Keratinocyte (primary cell): Measurements from ENCODE around the gene DIP2C. TPM values are rescaled to one million over a fixed set of nuclear protein-coding genes. Genes with fewer than 3 reads are reported as not detected.
A peak's percentile ranks its signal among the peaks of the same experiment; 100 is the strongest.

Experiments
- DNase-seq: peaks from one replicate; pipeline ENCODE4 v3.0.0-alpha.2; 2011; ENCODE audit warnings: low read depth, missing footprints, low spot score
- FAIRE-seq: peaks from 2 replicates; lab custom pipeline; 2011; peaks lifted over from hg19 to GRCh38; lab: Jason Lieb, UNC
- H2AFZ ChIP-seq: 2 replicates; pipeline ENCODE4 v1.6.0; 2012; ENCODE audit warnings: low read length, control low read depth, inconsistent platforms; ENCODE audit not compliant: control insufficient read depth
- H3K27ac ChIP-seq: 2 replicates; pipeline ENCODE4 v1.5.1; 2011; ENCODE audit warnings: low read length; ENCODE audit not compliant: control insufficient read depth, insufficient read depth
- H3K27me3 ChIP-seq: 3 replicates; pipeline ENCODE4 v1.6.0; 2011; ENCODE audit warnings: low read length; ENCODE audit not compliant: control insufficient read depth, insufficient read depth; ENCODE audit errors: extremely low read depth
- H3K36me3 ChIP-seq, 2 experiments: 2 replicates in 1 of 2; 3 replicates in 1 of 2; pipeline ENCODE4 v1.5.1; 2011; ENCODE audit warnings: low read length in 2 of 2, mild to moderate bottlenecking in 1 of 2; ENCODE audit not compliant: control insufficient read depth in 2 of 2, insufficient read depth in 2 of 2; ENCODE audit errors: extremely low read depth in 1 of 2
- H3K4me1 ChIP-seq: 3 replicates; pipeline ENCODE4 v1.5.1; 2011; ENCODE audit warnings: low read length; ENCODE audit not compliant: control insufficient read depth, insufficient read depth; ENCODE audit errors: extremely low read depth
- H3K4me2 ChIP-seq: 3 replicates; pipeline ENCODE4 v1.6.0; 2011; ENCODE audit warnings: low read depth, low read length; ENCODE audit not compliant: control insufficient read depth, insufficient read depth; ENCODE audit errors: extremely low read depth
- H3K4me3 ChIP-seq, 3 experiments: fragments of 200-600 bp in 1 of 3; sonication (generic) in 1 of 3; 2 replicates in 2 of 3; 3 replicates in 1 of 3; pipeline ENCODE4 v1.5.1; 2011 to 2016; ENCODE audit warnings: low read length in 3 of 3, mild to moderate bottlenecking in 3 of 3, control low read depth in 2 of 3, inconsistent platforms in 1 of 3, low read depth in 1 of 3, mixed read lengths in 1 of 3, mixed run types in 1 of 3, moderate library complexity in 1 of 3; ENCODE audit not compliant: control insufficient read depth in 2 of 3, insufficient read depth in 2 of 3; ENCODE audit errors: extremely low read depth in 1 of 3
- H3K79me2 ChIP-seq: 2 replicates; pipeline ENCODE4 v1.6.0; 2012; ENCODE audit warnings: low read length; ENCODE audit not compliant: control insufficient read depth, insufficient read depth
- H3K9ac ChIP-seq: 3 replicates; pipeline ENCODE4 v1.6.0; 2011; ENCODE audit warnings: low read length; ENCODE audit not compliant: control insufficient read depth, insufficient read depth; ENCODE audit errors: extremely low read depth
- H3K9me1 ChIP-seq: 3 replicates; pipeline ENCODE4 v1.6.0; 2011; ENCODE audit warnings: low read length; ENCODE audit not compliant: control insufficient read depth, insufficient read depth; ENCODE audit errors: extremely low read depth
- H3K9me3 ChIP-seq: 2 replicates; pipeline ENCODE4 v1.5.1; 2012; ENCODE audit warnings: low read depth, low read length; ENCODE audit not compliant: control insufficient read depth
- H4K20me1 ChIP-seq: 3 replicates; pipeline ENCODE4 v1.6.0; 2011; ENCODE audit warnings: low read length; ENCODE audit not compliant: control insufficient read depth, insufficient read depth; ENCODE audit errors: extremely low read depth
- EZH2 ChIP-seq: IDR thresholded peaks from one replicate; pipeline ENCODE4 v1.6.1; 2012; ENCODE audit warnings: inconsistent platforms, mild to moderate bottlenecking, low read length, moderate library complexity
- dilution Hi-C: fragments of 300-500 bp; cut with MboI; formaldehyde crosslinking; loops from one replicate; pipeline ENCODE4 v1.7.0; 2020; ENCODE audit warnings: low sequenced_read_pairs; ENCODE audit not compliant: extremely low pct_ligation_motif_present
- polyA plus RNA-seq, 5 experiments: library from polyadenylated mRNA; depleted of rRNA in 3 of 5; stranded (reverse) in 3 of 5; stranded (forward) in 1 of 5; unstranded in 1 of 5; fragments of >200 nt; gene quantifications; 1 replicate in 1 of 5; 2 replicates in 3 of 5; 3 replicates in 1 of 5; pipeline versions ENCODE4 v1.2.1 to v1.2.3, GENCODE V29; 2011 to 2012; ENCODE audit warnings: missing spikeins in 2 of 5, low read depth in 1 of 5, low replicate concordance in 1 of 5
- TF ChIP-seq, protein P1 (sequence below), 3 experiments: IDR thresholded peaks in 1 of 3; conservative IDR thresholded peaks in 1 of 3; optimal IDR thresholded peaks in 1 of 3; 2 replicates in 2 of 3; 3 replicates in 1 of 3; pipeline versions ENCODE3 to v1.5.1; 2011; ENCODE audit warnings: low read length in 3 of 3, mild to moderate bottlenecking in 3 of 3, moderate library complexity in 2 of 3, control low read depth in 1 of 3, inconsistent platforms in 1 of 3; ENCODE audit not compliant: insufficient read depth in 2 of 3; ENCODE audit errors: extremely low read depth in 1 of 3

The DIP2C gene
- polyA plus RNA-seq, 1 donor (not counting 4 experiments of a cell fraction or from before 2014, with no cell fraction given): 1.3 TPM

DNA sequence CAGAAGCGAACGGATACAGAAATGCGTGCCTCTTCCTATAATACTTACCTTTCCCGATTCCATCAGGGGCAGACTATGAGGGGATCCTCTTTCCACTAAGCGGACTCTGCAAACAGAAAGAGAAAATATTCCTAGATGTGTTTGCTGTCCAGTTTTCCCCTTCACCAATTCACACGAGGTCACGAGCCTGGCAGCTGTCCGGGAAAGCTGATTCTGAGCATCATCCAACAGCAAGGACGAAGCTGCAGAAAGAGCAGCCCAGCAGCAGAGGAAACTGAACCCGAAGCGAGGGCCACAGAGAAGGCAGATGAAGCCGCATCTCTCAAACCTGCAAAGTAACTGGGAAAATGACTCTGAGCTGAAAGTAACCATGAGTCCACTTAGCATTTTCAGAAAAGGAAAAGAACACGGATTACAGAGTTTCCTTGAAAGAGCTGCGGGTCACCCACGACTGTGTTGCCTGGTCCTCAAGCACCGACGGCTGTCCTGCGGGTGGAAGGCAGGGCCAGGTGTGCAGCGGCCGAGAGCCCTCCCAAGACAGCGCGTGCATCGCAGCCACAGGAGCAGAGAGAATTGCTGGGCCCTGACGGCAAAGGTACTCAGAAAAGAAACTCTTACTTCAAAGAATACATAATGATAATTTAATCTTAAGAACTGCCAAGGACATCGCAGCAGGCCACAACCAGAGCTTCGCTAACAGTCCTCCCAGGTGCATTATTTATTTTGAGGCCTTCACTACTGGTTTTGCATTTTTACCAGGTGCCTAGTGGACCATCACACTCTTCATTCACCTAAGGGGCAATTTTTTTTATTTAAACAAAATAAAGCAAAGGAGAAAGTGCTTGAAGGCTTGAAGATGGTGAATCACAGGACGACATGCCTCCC is 400.9 kb downstream of the DIP2C start:
- H2AFZ ChIP-seq: no peak overlapping the region
- H3K27ac ChIP-seq: no peak overlapping the region
- no peaks in the 10 kb centered on the region for H3K9me1 ChIP-seq
- H3K79me2 ChIP-seq: no peaks in the 10 kb centered on the region
- H3K9me3 ChIP-seq: no peaks in the 10 kb centered on the region
- no peaks in the 10 kb centered on the region for H3K4me1 ChIP-seq
- no peak overlapping the region for H3K9ac ChIP-seq
- dilution Hi-C loops: no loop called here
- no peaks in the 10 kb centered on the region for H3K27me3 ChIP-seq
- no peak for FAIRE-seq
- H3K4me2 ChIP-seq: no peak overlapping the region
- no peak for TF ChIP-seq EZH2
- TF ChIP-seq, protein P1, sequence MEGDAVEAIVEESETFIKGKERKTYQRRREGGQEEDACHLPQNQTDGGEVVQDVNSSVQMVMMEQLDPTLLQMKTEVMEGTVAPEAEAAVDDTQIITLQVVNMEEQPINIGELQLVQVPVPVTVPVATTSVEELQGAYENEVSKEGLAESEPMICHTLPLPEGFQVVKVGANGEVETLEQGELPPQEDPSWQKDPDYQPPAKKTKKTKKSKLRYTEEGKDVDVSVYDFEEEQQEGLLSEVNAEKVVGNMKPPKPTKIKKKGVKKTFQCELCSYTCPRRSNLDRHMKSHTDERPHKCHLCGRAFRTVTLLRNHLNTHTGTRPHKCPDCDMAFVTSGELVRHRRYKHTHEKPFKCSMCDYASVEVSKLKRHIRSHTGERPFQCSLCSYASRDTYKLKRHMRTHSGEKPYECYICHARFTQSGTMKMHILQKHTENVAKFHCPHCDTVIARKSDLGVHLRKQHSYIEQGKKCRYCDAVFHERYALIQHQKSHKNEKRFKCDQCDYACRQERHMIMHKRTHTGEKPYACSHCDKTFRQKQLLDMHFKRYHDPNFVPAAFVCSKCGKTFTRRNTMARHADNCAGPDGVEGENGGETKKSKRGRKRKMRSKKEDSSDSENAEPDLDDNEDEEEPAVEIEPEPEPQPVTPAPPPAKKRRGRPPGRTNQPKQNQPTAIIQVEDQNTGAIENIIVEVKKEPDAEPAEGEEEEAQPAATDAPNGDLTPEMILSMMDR (optimal IDR thresholded peaks at IDR 0.05 in 1 of 3, IDR thresholded peaks at IDR 0.05 in 1 of 3, conservative IDR thresholded peaks at IDR 0.05 in 1 of 3; ENCODE audit: extremely low read depth in 1 of 3, insufficient read depth in 2 of 3, low read length in 3 of 3): no peak
- no peak overlapping the region for H3K4me3 ChIP-seq
- DNase-seq: no peak
- no peaks in the 10 kb centered on the region for H4K20me1 ChIP-seq
- no peaks in the 10 kb centered on the region for H3K36me3 ChIP-seq

DNA sequence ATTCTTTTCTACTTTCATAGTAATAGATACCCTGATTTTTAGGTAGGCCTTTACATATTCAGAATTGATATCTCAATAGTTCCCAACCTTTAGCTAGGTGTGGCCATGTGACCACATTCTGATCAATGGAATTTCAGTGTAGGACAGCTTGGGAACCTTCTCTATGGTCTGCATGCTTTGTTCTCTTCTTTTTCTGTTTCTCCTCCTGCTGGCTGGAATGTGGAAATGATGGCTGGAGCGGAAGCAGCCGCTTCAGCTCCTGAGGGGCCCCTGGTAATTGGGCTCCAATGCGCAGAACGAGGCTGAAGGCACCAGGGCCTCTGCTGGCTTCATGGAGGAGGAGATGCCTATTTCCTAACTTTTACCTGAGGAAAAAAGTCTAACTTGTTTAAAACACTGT is 401.7 kb downstream of the DIP2C start:
- H3K27me3 ChIP-seq: no peaks in the 10 kb centered on the region
- TF ChIP-seq, protein P1 (optimal IDR thresholded peaks at IDR 0.05 in 1 of 3, IDR thresholded peaks at IDR 0.05 in 1 of 3, conservative IDR thresholded peaks at IDR 0.05 in 1 of 3; ENCODE audit: extremely low read depth in 1 of 3, insufficient read depth in 2 of 3, low read length in 3 of 3): peak in 2 of 3 experiments; percentile 21 to 26
- no peak for TF ChIP-seq EZH2

More for the DNA sequence above, 401.7 kb downstream of the DIP2C start:
- Histone ChIP-seq H3K4me2 (no peak overlapping the region), H3K4me1 (no peaks in the 10 kb centered on the region), H3K4me3 (no peak overlapping the region), H3K9ac (no peak overlapping the region), H4K20me1 (no peaks in the 10 kb centered on the region), H2AFZ (no peak overlapping the region), H3K9me3 (no peaks in the 10 kb centered on the region), H3K27ac (no peak overlapping the region), H3K79me2 (no peaks in the 10 kb centered on the region), H3K9me1 (no peaks in the 10 kb centered on the region), H3K36me3 (no peaks in the 10 kb centered on the region)
- no peak for DNase-seq
- dilution Hi-C loops: no loop called here
- no peak for FAIRE-seq
